GM12891 (cell line): ENCODE data around the gene MREG.

Experiments used
- PAX5 ChIP-seq: IDR thresholded peaks from 2 replicates; pipeline ENCODE4 v1.6.1; 2011; ENCODE audit warnings: low read length, moderate library complexity, mild to moderate bottlenecking; ENCODE audit not compliant: insufficient read depth, severe bottlenecking
- POLR2A ChIP-seq: IDR thresholded peaks from 2 replicates; pipeline ENCODE4 v1.6.1; 2011; ENCODE audit warnings: low read depth, low read length, control low read depth
- POLR2AphosphoS5 ChIP-seq: IDR thresholded peaks from 2 replicates; pipeline ENCODE4 v1.6.1; 2011; ENCODE audit warnings: low read depth, low read length, control low read depth
- POU2F2 ChIP-seq: IDR thresholded peaks from 2 replicates; pipeline ENCODE4 v1.6.1; 2011; ENCODE audit warnings: low read depth, mild to moderate bottlenecking, control low read depth, low read length, moderate library complexity
- SPI1 ChIP-seq: IDR thresholded peaks from 2 replicates; pipeline ENCODE4 v1.6.1; 2011; ENCODE audit warnings: low read depth, low read length, control low read depth
- TAF1 ChIP-seq: IDR thresholded peaks from 2 replicates; pipeline ENCODE4 v1.6.1; 2011; ENCODE audit warnings: low read depth, low read length, control low read depth

- TF ChIP-seq POLR2A (no peak), POLR2AphosphoS5 (no peak), TAF1 (no peak), PAX5 (no peak), SPI1 (no peak), POU2F2 (no peak)
These were observed 28.7 kb downstream of the MREG start for GRCh38 chr2:215984661-215985060.
